ENCODE results near the gene TRIM17.

Gene TRIM17

DNA sequence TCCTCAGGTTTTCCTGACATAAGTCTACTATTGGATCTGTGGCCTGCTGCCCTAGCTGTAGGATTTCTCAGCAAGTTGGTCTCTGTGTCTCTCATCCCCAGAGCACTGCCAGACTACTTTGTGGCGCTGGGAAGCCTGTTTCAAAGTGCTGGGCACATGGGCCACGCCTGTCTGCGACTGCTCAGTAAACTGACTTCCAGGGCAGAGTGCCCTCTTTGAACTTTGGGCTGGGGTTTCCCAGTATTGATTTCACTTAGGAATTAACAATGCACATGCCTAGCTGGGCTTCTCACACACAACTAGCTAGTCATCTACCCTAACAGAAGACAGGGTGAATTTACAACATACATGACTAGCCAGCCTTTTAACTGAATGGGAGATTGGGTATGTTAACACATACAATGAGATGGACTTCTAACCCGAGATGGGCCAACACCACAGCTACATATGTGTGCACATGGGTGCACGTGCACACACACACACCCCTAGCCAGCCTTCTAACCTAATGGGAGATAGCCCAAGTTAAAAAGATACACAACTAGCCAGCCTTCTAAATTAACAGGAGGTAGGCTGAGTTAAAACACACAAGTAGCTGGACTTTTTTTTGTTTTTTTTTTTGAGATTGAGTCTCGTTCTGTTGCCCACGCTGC lies 6.9 kb upstream of the TRIM17 start:
- DNase-seq (ENCODE audit: low read depth, low spot score), result no peak
- H3K27ac ChIP-seq, result no peak overlapping the region

DNA sequence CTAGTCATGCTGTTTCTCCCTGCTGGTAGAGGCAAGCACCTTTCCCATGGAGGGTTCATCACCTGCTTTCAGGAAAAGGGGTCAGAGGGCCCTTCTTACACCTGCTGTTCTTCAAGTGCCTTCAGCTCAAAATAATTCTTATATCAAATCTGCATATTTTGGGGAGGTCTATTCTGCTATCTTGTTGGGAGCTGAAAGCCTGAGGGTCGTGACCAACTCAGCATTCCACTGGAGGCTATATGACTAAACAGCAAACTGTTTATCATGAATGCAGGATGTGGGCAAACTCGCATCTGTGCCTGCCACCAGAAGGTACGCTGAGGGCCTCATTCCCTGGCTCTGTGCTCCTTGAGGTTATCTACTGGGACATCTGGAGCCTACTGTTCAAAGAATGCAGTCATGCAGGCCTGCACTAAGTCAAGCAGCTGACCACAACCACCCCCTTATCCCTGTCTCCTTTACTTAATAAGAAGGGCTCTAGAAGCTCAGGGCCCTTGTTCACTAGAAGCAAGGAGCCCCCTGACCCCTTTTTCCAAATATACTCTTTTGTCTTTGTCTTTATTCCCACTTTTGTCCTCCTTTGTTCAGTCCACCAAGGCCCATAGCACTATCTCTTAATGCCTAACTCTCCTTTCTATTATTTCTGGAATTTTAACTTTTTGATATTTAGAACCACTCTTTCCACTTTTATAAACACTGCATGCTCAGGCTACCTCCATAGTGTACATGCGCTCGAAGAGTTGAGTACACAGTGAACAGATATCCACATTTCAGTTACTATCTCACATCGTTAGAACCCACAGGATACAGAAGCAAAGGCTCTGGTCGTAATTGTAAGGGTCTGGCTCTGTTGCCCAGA lies 4.5 kb upstream of the TRIM17 start:
- H3K27ac ChIP-seq, result no peak overlapping the region
- DNase-seq (ENCODE audit: low read depth, low spot score), result no peak

DNA sequence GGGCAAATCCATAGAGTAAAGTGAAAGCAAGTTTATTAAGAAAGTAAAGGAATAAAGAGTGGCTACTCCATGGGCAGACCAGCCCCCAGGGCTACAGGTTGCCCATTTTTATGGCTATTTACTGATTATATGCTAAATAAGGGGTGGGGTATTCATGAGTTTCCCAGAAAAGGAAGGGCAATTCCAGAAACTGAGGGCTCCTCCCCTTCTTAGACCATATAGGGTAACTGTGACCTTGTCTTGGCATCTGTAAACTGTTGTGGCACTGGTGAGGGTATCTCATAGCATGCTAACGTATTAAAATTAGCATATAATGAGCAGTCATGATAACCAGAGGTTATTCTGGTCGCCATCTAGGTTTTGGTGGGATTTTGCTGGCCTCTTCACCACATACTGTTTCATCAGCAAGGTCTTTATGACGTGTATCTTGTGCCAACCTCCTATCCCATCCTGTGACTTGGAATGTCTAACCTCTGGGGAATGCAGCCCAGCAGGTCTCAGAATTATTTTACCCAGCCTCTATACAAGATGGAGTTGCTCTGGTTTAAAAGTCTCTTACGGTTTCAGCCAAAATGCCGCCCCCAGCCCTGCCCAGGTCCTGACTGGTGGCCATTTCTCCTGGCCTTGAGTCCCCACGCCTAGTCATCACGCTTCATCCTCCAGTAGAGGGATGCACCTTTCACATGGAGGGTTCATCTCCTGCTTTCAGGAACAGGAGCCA lies 982 bp upstream of the TRIM17 start:
- peak overlapping the region; percentile 88 for H3K27ac ChIP-seq
- peak; percentile 57 for DNase-seq (ENCODE audit: low read depth, low spot score)

DNA sequence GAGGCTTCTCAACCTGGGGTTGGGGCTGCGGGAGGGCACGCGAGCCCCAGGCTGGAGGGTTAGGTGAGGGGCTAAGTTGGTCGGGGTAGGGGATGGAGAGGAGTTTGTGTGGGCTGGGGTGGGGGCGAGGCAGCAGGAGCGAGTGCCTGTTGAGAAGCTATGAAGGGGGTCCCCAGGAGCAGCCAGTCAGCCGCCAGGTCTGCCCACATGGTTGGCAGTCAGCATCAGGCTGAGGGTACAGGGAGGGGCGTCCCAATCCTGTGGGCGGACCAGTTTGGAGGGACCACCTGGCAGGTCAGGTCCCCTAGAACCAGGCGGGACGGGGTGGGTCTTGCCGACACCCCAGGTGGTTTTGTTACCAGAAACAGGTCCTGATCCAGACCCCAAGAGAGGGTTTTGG lies 400 bp upstream of the TRIM17 start:
- H3K27ac ChIP-seq, result peak overlapping the region; percentile 88
- DNase-seq (ENCODE audit: low read depth, low spot score), result no peak

DNA sequence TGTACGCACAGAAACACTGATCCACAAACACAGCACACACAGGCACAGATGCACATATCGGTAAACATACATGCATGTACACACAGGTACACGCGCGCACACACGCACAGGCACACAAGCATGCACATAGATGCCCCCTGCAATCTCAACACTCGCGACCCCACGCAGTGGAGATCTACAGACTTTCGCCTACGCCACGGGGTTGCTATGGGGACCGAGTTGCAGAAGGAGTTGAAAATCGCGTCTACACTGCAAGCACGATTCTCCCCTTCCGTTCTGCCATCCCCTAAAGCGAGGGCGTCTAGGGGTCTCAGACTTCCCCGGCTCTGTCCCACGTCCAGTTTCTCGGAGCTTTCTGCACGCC lies 826 bp downstream of the TRIM17 start:
- no peak for DNase-seq (ENCODE audit: low read depth, low spot score)
- H3K27ac ChIP-seq, result no peak overlapping the region

DNA sequence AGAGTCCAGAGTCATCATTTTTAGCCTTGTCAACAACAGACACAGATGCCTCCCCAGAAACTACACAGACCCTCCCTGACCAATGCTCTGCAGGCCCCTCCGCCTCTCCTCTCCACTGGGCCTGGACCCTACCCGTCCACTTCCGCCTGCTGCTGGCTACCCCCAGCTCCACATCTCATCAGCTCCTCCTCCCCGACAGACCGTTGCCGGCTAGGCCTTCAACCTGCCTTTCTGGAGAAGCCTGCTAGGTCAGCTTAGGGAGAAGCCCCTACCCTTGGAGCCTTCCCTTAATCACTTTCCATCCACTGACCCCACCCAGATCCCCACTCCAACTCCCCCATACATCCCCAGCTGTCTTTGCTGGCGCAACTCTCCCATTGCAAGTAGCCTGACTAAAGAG lies 1.4 kb downstream of the TRIM17 start:
- H3K27ac ChIP-seq, result no peak overlapping the region
- no peak for DNase-seq (ENCODE audit: low read depth, low spot score)

DNA sequence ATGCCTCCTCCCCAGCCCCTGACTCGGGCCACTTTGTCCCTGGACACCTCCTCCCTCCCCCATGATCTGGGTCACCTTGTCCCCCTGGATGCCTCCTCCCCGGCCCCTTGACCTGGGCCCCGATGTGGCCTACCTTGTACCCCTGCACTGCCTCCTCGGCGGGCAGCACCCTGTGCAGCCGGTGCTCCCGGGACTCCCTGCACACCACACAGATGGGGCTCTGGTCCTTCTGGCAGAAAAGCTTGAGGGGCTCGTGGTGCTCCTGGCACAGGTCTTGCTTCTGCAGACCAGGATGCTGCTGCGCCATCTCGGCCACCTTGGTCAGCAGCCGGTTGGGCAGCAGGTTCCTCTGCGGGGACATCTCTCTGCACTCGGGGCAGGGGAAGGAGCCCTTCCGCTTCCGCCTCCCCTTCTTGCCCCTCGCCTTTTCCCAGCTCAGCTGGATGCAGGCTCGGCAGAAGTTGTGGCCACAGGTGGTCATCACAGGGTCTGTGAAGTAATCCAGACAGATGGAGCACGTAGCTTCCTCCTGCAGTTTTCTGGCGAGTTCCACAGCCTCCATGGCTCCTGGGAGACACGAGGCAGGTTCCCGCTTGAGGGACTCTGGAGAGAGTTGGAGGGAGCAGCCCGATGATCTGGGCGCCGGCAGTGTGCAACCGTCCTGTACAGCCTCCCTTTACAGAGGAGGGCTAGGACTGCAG lies 2.0 kb downstream of the TRIM17 start:
- no peak overlapping the region for H3K27ac ChIP-seq
- no peak for DNase-seq (ENCODE audit: low read depth, low spot score)

DNA sequence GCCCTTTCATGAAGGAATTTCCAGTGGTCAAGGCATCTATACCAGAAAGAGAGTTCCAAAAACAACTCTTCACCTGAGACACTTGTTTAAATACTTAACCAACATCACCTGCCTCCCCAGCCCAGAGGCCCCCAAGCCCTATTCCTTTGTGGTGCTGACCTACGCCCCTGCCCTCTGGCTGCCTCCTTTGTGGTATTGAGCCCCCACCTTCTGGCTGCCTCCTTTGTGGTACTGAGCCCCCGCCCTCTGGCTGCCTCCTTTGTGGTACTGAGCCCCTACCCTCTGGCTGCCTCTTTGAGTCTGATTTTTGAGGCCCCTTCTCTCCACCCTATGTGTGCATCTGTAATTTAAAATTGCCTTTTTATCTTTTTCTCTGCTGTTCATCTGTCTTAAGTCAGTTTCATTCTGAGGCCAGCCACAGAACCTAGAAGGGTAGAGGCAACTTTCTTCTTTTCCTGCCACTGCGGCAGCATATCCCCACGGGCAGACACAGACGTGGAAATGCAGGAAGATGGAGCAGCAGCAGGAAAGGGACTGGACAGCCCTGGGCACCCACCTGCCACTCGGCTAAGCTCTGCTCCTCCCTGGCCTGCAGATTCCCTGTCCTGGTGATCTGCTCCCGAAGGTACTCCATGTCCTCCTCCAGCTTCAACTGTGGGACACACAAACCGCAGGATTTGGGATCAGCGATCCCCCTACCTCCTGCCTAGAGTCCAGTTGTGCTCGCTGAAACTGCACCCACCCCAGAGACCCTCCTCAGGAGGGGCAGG lies 3.2 kb downstream of the TRIM17 start:
- no peak overlapping the region for H3K27ac ChIP-seq
- DNase-seq (ENCODE audit: low read depth, low spot score), result no peak

DNA sequence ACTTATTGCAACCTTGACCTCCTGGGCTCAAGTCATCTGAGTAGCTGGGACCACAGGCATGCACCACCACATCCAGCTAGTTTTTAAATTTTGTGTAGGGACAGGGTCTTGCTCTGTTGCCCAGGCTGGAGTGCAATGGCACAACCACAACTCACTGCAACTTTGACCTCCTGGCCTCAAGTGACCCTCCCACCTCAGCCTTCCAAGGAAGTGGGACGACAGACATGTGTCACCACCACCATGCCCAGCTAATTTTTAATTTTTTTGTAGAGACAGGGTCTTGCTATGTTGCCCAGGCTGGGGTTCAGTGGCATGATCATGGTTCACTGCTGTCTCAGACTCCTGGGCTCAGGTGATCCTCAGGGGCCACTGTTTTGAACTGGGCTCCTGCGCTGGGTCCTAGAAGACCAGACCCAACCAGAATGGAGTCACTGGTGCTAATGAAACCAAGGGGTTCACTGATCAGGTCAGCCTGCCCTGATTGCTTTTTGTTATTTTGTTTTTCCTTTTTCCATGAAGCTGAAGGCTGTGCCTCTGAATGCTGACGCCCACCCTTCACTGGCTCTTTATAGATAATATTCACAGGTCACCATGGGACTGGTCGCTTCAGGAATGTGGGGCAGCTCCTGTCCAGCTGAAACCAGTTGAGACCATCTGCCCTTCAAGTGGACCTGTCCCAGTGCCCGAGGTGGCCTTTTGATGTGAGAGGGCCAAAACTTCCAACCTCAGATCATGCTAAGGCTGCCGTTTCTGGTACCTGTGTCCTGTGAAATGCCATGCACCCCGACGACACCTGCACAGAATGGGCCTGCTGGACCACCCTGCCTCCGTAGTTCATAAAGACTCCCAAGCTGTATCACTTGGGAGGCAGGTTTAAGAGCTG lies 4.9 kb downstream of the TRIM17 start:
- H3K27ac ChIP-seq, result no peak overlapping the region
- DNase-seq (ENCODE audit: low read depth, low spot score), result no peak

DNA sequence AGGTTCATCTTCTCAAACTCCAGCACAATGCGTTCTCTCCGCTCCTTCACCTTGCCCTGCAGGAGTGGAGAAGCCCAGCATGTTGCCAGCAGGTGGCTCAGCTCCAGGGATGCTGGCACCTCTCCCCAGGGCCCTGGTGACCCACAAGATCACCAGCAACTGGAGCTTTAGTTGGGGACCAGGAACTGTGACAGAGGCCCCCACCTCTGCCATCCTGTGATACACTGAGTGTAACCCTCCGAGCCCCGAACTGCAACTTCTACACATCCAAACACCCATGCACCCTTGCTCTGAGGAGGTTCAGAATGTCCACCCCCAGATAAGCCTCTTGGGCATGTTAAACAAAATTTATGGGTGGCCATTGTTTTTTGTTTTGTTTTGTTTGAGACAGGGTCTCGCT lies 5.5 kb downstream of the TRIM17 start:
- H3K27ac ChIP-seq, result no peak overlapping the region
- no peak for DNase-seq (ENCODE audit: low read depth, low spot score)

DNA sequence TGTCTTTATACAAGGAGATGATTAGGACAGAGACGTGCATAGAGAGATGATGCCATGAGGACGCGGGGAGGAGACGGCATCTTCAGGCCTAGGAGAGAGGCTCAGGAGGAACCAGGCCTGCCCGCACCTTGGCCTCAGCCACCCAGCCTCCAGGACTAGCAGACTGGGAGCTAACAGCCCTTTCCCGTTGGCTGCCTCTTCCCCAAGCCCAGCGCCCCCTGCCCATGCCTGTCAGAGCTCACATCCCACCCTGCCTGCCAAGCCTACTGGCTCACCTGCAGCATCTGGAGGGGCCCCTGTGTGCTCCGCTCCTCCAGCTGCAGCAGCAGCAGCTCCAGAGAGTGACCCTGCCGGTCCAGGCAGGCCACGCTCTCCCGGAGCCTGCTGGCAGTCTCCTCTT lies 6.0 kb downstream of the TRIM17 start:
- no peak overlapping the region for H3K27ac ChIP-seq
- DNase-seq (ENCODE audit: low read depth, low spot score), result no peak

DNA sequence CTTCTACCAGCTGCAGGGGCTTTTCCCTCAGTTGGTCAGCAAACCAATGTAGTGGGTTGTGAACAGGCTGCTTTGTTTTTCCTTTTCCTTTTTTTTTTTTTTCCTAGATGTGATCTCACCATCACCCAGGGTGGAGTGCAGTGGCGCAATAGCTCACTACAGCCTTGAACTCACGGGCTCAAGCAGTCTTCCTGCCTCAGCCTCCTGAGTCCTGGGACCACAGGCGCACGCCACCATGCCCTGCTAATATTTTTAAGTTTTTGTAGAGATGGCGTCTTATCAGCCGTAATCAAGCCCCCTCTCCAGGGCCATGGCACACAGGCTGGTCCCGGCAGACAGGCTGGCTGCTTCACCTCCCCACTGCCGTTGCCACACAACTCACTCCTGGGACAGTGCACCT lies 6.6 kb downstream of the TRIM17 start:
- no peak overlapping the region for H3K27ac ChIP-seq
- DNase-seq (ENCODE audit: low read depth, low spot score), result no peak

DNA sequence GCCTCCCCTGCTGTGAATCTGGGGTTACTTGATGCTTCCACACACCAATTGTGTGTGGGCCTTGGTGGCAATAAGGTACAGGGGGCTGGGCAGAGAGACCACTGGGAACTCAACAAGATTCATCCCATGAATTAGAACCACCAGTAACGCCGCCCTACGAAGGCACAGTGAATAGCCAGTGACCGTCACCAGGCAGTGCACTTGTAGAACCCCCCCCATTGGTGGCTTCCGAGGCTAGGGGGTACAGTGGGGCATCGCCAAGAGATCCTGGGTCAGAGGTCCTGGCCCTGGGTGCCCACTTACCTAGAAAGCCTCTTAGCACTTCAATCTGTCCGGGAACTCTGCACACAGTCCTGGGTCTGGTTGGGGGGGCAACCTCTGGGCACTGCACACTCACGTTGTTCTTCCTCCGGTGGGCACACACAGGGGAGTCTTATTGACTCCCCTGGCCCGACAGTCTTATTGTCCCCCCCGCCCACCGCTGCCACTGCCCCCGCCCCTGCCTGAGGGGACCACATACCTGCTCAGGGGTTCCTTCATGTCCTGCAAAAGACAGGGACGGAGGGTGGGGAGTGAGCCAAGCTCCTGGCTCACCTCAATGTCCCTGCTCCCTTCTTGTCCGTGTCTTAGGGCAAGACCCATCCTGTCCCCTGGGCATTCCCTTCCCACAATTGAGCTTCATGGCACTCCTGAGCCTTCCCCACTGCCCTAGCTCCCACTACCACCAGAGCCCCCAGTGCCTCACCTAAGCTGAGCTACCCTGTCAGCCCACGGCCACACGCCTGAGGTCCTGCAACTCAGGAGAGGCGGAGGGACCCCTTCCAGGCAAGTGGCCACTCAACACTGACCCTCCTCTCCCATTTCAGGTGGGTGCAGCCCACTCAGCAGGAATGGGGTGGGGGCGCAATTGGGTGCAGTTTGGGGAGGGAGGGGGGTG lies 7.5 kb downstream of the TRIM17 start:
- no peak for DNase-seq (ENCODE audit: low read depth, low spot score)
- no peak overlapping the region for H3K27ac ChIP-seq

DNA sequence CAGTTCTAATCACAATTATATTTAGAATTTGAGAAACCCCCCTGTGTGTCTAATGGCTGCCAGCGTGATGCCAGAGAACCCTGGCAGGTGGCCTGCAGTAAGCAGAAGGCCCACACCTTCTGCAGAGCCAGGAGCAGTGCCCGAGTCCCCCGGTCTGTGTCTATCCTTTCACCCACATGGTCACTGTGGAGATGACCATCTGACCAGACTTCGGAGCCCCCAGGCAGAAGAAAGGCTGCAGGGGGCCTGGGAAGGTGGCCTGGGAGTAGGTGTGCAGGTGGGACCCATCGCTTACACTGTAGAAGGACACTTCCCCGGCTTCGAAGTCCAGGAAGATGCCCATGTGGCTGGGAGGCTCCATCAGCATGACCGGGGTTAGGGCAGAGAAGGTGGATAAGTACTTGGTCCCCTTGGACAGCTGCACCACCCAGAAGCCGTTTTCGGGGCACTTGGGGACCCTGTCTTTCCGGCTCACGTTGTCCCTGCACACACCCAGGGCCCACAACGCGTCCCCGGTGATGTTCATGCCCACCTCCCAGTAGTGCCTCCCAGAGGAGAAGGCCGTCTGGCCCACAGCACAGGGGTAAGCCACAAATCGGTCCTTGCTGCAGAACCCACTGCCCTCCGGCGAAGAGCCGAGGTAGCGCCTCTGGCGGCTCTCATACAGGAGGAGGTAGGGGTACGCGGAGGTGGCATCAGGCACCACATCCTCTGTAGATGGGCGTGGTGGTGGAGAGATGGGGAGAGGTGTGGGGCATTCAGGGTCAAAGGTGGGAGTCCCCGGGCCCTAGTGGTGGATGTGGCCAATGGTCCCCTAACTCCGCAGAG lies 8.4 kb downstream of the TRIM17 start:
- DNase-seq (ENCODE audit: low read depth, low spot score), result no peak
- H3K27ac ChIP-seq, result no peak overlapping the region

DNA sequence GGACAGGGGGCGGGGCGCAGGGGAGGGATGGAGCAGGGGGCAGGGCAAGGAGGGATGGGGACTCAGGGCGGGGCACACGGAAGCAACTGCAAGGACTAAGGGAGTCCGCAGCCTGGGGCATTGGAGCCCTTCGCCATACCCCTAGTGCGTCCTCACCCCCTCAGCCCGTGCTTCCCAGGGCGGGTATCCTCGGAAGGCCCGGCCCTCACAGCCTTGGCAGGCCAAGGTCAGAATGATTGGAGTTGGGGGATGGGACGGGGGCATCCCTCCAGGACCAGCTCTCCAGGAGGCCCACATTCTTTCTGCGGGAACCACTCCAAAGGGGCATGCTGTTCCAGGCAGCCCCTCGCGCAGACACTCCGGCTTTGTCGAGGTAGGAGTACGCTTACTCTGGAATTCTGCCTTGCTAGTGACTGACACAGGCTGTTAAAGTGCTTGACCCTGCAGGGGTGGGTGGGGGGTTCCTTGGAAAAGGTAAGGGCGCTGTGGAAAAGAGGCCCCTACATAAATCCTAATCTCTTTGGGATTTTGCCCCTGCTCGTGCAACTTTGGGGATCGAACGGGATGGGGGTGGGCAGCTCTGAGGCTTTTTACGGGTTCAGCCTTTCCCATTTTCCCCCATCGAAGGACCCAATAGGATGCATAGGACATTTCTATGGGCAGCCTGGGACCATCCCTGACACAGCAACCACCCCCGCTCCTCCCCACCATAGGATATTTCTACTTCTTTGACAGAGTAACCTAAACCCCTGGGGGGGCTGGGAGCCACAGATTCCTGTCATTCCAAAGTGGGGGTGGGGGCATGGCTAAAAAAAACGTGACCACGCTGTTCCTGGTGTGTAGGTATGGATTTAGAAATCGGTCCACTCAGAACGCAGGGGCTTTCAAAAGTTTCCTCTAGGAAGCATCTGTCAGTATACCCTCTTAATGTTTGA lies 9.3 kb downstream of the TRIM17 start:
- DNase-seq (ENCODE audit: low read depth, low spot score), result no peak

DNA sequence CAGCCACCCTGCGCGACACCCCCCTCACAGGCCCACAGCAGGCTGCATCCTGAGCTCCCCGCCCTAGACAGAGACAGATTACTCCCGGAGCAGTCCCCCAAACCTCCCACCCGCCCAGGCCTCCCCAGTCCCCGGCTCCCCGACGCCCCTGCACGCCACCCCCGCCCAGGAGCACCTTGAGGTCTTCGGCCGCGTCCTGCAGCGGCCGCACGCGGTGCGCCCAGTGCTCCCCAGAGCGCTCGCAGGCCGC lies 10.8 kb downstream of the TRIM17 start:
- peak overlapping the region; percentile 75 for H3K27ac ChIP-seq
- no peak for DNase-seq (ENCODE audit: low read depth, low spot score)

More for the DNA sequence above, 9.3 kb downstream of the TRIM17 start:
- H3K27ac ChIP-seq, result no peak overlapping the region

All from epithelial cell of prostate (primary cell).